Eye (tissue), 1 donor: Measurements from ENCODE around the gene AVPR2.

ENCODE experiments used
- DNase-seq: peaks from one replicate; pipeline ENCODE4 v3.0.0-alpha.2; 2015

Gene AVPR2

GRCh38 chrX:153903991-153904957 is at the start of gene AVPR2:
TSS of gene AVPR2 (plus strand) at chrX:153904673. CDS start at chrX:153905146, 473 bp downstream.
- DNase-seq: no peak

GRCh38 chrX:153854702-153855101 is 49.8 kb upstream of the AVPR2 start:
- no peak for DNase-seq

- no peak for DNase-seq
These were observed 47.0 kb upstream of the AVPR2 start for GRCh38 chrX:153857348-153857903.

GRCh38 chrX:153861151-153861550 is 43.3 kb upstream of the AVPR2 start:
- no peak for DNase-seq

GRCh38 chrX:153861733-153862310 is 42.7 kb upstream of the AVPR2 start:
- DNase-seq: no peak

GRCh38 chrX:153862369-153863250 is 41.9 kb upstream of the AVPR2 start:
- peak; percentile 15 for DNase-seq

- no peak for DNase-seq
These were observed 41.1 kb upstream of the AVPR2 start for GRCh38 chrX:153863251-153863991.

GRCh38 chrX:153864101-153864500 is 40.4 kb upstream of the AVPR2 start:
- DNase-seq: no peak

GRCh38 chrX:153864561-153865320 is 39.7 kb upstream of the AVPR2 start:
- DNase-seq: no peak

- DNase-seq: no peak
These were observed 39.2 kb upstream of the AVPR2 start for GRCh38 chrX:153865321-153865580.

GRCh38 chrX:153865685-153866084 is 38.8 kb upstream of the AVPR2 start:
- no peak for DNase-seq

- DNase-seq: no peak
These were observed 38.0 kb upstream of the AVPR2 start for GRCh38 chrX:153866302-153867019.

- no peak for DNase-seq
These were observed 37.3 kb upstream of the AVPR2 start for GRCh38 chrX:153867139-153867538.

- no peak for DNase-seq
These were observed 36.8 kb upstream of the AVPR2 start for GRCh38 chrX:153867671-153868070.

GRCh38 chrX:153868576-153869472 is 35.6 kb upstream of the AVPR2 start:
- no peak for DNase-seq

GRCh38 chrX:153869473-153870287 is 34.8 kb upstream of the AVPR2 start:
- no peak for DNase-seq

- no peak for DNase-seq
These were observed 34.2 kb upstream of the AVPR2 start for GRCh38 chrX:153870288-153870690.

- peak; percentile 3 for DNase-seq
These were observed 33.6 kb upstream of the AVPR2 start for GRCh38 chrX:153870791-153871360.

GRCh38 chrX:153871451-153871850 is 33.0 kb upstream of the AVPR2 start:
- DNase-seq: peak; percentile 87
